Activated CD4-positive, CD25-positive, alpha-beta regulatory T cell treated with anti-CD3 and anti-CD28 coated beads, Interleukin-2, amount 50 U/mL, for 16 hours (primary cell): Measurements from ENCODE around the gene GABBR2.

Experiments used
- DNase-seq: peaks from one replicate; pipeline ENCODE4 v3.0.0-alpha.2; 2020; ENCODE audit warnings: low read depth, low spot score

The GABBR2 gene

DNA sequence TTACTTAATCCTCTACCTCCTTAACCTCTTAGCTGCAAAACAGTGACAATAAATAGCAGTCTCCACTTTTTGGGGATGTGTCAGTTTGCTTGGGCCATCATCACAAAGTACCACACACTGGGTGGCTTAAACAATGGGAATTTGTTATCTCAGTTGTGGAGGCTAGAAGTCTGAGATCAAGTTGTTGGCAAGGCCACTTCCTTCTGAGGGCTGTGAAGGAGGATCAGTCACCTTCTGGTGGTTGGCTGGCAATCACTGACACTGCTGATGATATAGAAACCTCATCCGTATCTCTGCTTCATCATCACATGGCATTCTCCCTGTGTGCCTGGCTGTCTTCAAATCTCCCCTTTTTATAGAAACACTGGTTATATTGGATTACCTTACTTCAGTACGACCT is 266.2 kb downstream of the GABBR2 start:
- DNase-seq = no peak

DNA sequence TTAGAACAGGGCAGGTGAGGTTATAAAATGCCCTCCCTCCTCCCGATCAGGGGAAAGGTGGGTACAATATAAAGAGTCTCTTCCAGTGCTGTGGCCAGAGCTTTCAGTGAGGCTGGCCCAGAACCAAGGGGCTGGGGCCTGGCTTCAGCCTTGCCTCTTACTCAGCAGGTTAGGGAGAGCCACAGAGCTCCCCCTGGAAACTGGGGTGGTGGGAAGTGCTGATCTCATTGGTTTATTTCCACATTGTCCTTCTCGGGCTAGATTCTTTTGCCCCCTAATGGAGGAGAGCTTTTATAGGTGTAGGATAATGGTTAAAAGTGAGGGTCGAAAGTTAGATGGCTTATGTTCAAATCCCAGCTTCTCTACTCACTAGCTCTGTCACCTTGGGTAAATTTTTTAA is 266.6 kb downstream of the GABBR2 start:
- no peak for DNase-seq

- no peak for DNase-seq
Observed at GRCh38 chr9:98438666-98439065, 270.1 kb downstream of the GABBR2 start.

- no peak for DNase-seq
Observed at GRCh38 chr9:98437458-98438034, 271.2 kb downstream of the GABBR2 start.

- no peak for DNase-seq
Observed at GRCh38 chr9:98432960-98433359, 275.8 kb downstream of the GABBR2 start.

GRCh38 chr9:98432134-98432533 is 276.6 kb downstream of the GABBR2 start:
- no peak for DNase-seq

GRCh38 chr9:98430535-98431292 is 278.0 kb downstream of the GABBR2 start:
- no peak for DNase-seq

DNA sequence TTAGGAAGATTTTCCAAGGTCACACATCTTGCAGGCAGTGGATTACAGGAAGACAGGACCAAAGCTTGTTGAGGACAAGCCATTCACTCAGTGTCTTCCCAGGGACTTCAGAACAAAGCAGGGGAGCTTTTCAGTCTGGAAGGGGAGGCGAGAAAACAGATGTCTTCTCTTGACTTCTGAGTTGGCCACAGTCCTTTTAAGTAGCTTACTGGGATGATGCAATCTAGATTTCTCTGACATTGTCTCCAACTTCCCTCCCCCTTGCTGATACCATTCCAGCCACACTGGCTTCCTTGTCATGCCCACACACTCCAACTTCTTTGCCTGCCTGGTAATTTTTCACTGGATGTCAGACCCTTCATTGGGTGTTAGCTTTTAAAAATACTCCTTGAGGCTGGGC is 279.1 kb downstream of the GABBR2 start:
- no peak for DNase-seq

- DNase-seq = no peak
Observed at GRCh38 chr9:98428454-98428853, 280.3 kb downstream of the GABBR2 start.

DNA sequence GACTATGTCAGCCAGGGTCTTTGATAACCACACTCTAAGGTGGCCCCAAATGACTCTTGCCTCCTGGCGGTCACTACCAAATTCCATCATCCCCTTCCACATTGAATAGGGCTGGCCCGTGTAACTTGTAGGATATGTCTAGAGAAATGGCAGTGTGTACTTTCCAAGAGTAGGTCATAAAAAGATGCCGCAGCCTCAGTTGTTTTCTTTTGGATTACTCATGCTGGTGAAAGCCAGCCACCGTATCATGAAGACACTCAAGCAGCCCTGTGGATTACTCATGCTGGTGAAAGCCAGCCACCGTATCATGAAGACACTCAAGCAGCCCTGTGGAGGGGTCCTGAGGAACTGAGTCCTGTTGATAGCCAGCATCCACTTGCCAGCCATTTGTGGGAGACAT is 281.2 kb downstream of the GABBR2 start:
- no peak for DNase-seq

DNA sequence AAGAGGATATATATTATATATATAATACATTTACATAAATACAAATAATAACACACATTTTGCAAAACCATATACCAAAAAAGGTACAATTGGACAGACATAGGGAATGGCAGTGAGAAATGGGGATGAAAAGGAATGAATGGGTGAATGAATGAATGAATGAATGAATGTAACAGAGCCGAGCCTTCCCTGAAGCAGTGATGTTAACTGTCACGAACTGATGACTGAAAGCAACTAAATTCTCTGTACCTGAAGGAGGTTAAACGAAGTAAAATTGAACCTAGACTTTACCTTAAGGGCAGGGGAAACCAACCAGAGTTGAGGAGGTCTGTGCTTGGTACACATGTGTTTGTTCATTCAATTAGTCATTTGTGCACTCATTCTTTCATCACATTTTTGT is 283.7 kb downstream of the GABBR2 start:
- DNase-seq = no peak

DNA sequence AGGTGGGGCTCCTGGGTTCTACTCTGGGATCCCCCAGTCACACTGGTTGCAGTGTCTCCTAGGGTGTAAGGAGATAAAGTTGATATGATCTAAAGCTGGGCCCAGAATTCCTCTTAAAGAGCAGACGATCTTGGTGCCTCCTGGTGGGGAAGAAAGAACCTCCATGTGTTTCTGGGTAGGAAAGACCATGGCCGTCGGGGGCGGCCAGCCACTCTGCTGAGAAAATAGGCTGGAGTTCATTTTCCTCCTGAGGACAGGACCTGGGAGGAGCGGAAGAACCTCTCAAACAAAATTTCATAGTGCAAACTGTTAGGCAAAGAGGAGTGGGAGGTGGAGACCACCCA is 289.5 kb downstream of the GABBR2 start:
- DNase-seq = no peak

GRCh38 chr9:98418578-98419259 is 290.0 kb downstream of the GABBR2 start:
- DNase-seq = no peak

GRCh38 chr9:98416294-98417248 is 292.2 kb downstream of the GABBR2 start:
- DNase-seq = no peak

DNA sequence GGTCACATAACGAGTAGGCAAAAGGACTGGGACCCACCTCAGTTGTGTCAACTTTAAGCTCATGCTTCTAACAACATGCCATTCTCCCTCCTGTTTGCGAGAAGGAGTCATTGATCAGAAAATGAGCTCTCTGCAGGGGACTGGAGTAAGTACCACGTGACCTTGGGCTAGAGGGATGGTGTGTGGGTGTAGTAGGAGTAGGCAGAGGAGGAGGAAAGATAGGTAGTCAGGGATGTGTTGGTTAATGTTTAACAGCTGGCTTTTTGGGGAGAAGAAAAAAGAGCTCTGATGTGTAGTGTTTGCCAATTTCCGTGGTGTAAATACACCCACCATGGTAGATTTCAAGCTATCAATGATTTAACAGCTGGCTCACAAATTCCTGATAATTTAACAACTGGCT is 293.0 kb downstream of the GABBR2 start:
- DNase-seq = no peak

GRCh38 chr9:98413084-98413483 is 295.7 kb downstream of the GABBR2 start:
- no peak for DNase-seq

DNA sequence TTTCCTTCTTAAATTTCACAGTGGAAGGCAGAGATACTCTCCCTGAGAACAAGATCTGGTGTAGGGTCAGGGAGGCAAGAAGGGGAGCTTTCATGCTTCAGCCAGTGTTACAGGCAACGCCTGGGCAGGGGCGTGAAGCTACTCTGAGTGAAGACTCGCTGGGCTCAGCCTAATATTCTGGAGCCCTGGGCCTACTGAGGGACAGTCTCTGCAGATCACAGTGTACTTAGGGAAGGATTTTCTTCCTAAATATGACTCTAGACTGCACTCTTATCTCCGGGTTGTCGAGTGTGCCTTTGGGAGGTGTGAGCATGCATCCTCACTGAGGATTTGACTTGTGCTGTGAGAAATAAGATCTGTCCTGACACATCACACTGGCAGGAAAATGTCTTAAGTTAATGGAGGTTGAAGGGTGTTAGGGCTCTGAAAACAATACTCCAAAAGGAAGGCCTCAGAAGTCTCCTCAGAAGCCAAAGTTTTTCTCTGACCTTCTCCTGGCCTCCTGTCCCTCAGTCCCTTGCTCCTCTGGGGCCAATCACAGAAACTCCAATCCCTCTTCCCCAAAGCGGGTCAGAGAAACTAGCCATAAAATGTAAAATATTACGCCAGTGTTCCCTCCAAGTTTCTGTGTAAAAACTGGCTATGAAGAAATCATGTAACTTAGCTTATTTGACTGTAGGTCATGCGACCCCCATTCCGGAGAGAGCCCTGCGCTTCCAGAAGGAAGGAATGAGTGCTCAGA is 296.5 kb downstream of the GABBR2 start:
- no peak for DNase-seq

DNA sequence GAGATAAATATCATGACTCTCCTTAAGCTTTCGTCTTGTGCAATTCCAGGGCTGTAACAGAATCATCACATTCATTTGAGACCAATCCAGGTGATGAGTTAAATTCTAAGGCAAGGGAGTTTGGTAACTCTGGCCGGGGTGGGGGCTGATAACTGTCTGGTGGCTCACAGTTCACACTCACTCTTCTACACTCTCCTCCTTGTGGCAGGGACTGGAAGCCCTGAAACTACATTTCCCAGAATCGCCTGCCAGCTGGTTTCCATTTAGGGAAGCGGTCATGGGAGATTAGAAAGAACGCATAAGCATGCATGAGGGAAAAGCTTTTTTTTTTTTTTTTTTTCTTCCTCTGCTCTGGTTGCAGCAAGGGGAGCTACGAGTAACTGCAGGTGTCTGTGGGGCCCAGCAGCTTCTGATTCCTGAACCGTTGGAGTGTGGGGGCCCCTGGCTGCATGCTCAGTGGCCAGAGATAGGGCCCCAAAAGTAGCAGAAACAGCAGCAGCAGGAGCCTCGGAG is 298.5 kb downstream of the GABBR2 start:
- no peak for DNase-seq

- DNase-seq = no peak
Observed at GRCh38 chr9:98409719-98410118, 299.0 kb downstream of the GABBR2 start.

GRCh38 chr9:98406469-98406868 is 302.3 kb downstream of the GABBR2 start:
- no peak for DNase-seq

- no peak for DNase-seq
Observed at GRCh38 chr9:98404237-98404636, 304.5 kb downstream of the GABBR2 start.
